Panc1 (cell line): ENCODE results near the gene TMC4. TPM values are rescaled to one million over a fixed set of nuclear protein-coding genes. Genes with fewer than 3 reads are reported as not detected.

Source experiments
- ATAC-seq: fragments of 200-7000 bp; cut with Tn5 transposase; 2 replicates; pipeline ENCODE4 v1.9.1; 2020; ENCODE audit warnings: mild to moderate bottlenecking, moderate library complexity
- BruUV-seq: library from RNA; stranded (reverse); fragments of 400-500 nt; replicated peaks from 2 replicates; lab custom pipeline; 2021; lab: Mats Ljungman, UMichigan
- CTCF ChIA-PET: fragments of 300-600 bp; sonication (Branson Sonifier 250); formaldehyde crosslinking; loops from one replicate; lab custom pipeline; 2022; ENCODE audit warnings: antibody characterized with exemption; lab: Charles Lee
- POLR2A ChIA-PET: fragments of 300-600 bp; sonication (Branson Sonifier 250); formaldehyde crosslinking; loops from one replicate; lab custom pipeline; 2022; ENCODE audit warnings: antibody characterized with exemption; lab: Charles Lee
- DNase-seq: peaks from one replicate; pipeline ENCODE4 v3.0.0-alpha.2; 2010; ENCODE audit warnings: low read depth, low spot score
- H3K27ac ChIP-seq: 2 replicates; pipeline ENCODE4 v1.5.1; 2011; ENCODE audit warnings: mild to moderate bottlenecking, low read length, inconsistent platforms
- H3K27me3 ChIP-seq: fragments of 200-500 bp; sonication (Bioruptor generic); 2 replicates; pipeline ENCODE4 v1.6.0; 2014; ENCODE audit warnings: low read length, inconsistent platforms; ENCODE audit not compliant: control insufficient read depth, insufficient read depth
- H3K36me3 ChIP-seq: fragments of 200-500 bp; sonication (Bioruptor generic); 2 replicates; pipeline ENCODE4 v1.5.1; 2014; ENCODE audit warnings: inconsistent platforms, mild to moderate bottlenecking, low read length, moderate library complexity; ENCODE audit not compliant: control insufficient read depth, insufficient read depth
- H3K4me1 ChIP-seq: 2 replicates; pipeline ENCODE4 v1.5.1; 2011; ENCODE audit warnings: inconsistent platforms, mild to moderate bottlenecking, low read length, moderate library complexity; ENCODE audit not compliant: control insufficient read depth, insufficient read depth
- H3K4me3 ChIP-seq, 2 experiments: 2 replicates each; pipeline ENCODE4 v1.5.1; 2011 to 2012; ENCODE audit warnings: low read depth in 2 of 2, low read length in 2 of 2, mild to moderate bottlenecking in 2 of 2, inconsistent platforms in 1 of 2, moderate library complexity in 1 of 2
- H3K9me3 ChIP-seq: fragments of 200-500 bp; sonication (Bioruptor generic); 2 replicates; pipeline ENCODE4 v1.5.1; 2014; ENCODE audit warnings: low read depth, mild to moderate bottlenecking, inconsistent platforms, low read length, moderate library complexity; ENCODE audit not compliant: control insufficient read depth, insufficient read depth
- CTCF ChIP-seq: fragments of 450-650 bp; IDR thresholded peaks from 2 replicates; pipeline ENCODE4 v1.5.1; 2017; ENCODE audit warnings: mild to moderate bottlenecking
- POLR2AphosphoS5 ChIP-seq: IDR thresholded peaks from 2 replicates; pipeline ENCODE4 v1.6.1; 2012; ENCODE audit warnings: mild to moderate bottlenecking, low read depth, low read length, moderate library complexity
- REST ChIP-seq, 2 experiments: IDR thresholded peaks; 2 replicates each; pipeline ENCODE4 v1.6.1; 2011 to 2012; ENCODE audit warnings: low read depth in 2 of 2, control low read depth in 1 of 2, low read length in 1 of 2, mild to moderate bottlenecking in 1 of 2, moderate library complexity in 1 of 2; ENCODE audit not compliant: insufficient read depth in 1 of 2
- SIN3A ChIP-seq: IDR thresholded peaks from 2 replicates; pipeline ENCODE4 v1.6.1; 2012; ENCODE audit warnings: low read depth, mild to moderate bottlenecking, low read length, moderate library complexity, borderline replicate concordance; ENCODE audit not compliant: insufficient read depth
- TCF7L2 ChIP-seq: IDR thresholded peaks from 2 replicates; pipeline ENCODE4 v1.6.1; 2011; ENCODE audit warnings: mild to moderate bottlenecking, low read depth, low read length, inconsistent platforms
- in situ Hi-C: cut with HindIII; loops from 2 replicates; pipeline ENCODE4 v1.10.0; 2016; ENCODE audit warnings: low sequenced_read_pairs, low pct_unique_long_range_greater_than_20kb
- intact Hi-C: fragments of 100-400 bp; cut with micrococcal nuclease; formaldehyde crosslinking; loops from one replicate; pipeline ENCODE4 v1.10.0; 2022; ENCODE audit not compliant: unreplicated experiment
- total RNA-seq: library from RNA; stranded (reverse); gene quantifications from one replicate; pipeline ENCODE4 v1.2.1, GENCODE V29; 2021; ENCODE audit not compliant: unreplicated experiment

The TMC4 gene
- total RNA-seq, 1 experiment from 2014 or later: 5.1 TPM

- TF ChIP-seq SIN3A: no peak
- 0 out of 2 replicates have a peak, but pooled peaks have one; percentile 9 for TF ChIP-seq POLR2AphosphoS5
- no peak for TF ChIP-seq REST (IDR thresholded peaks at IDR 0.05; ENCODE audit: insufficient read depth in 1 of 2, low read depth in 2 of 2, low read length in 1 of 2)
- TF ChIP-seq CTCF: no peak; the same call in 1 of the 2 replicates
- no peak for TF ChIP-seq TCF7L2
- no peak for ATAC-seq
- in situ Hi-C loops: no loop called here
These were observed 17.3 kb downstream of the TMC4 start for GRCh38 chr19:54155694-54156093.

GRCh38 chr19:54154603-54155345, 18.2 kb downstream of the TMC4 start:
- Histone ChIP-seq H3K27ac (peak overlapping the region; percentile 62), H3K36me3 (peaks cover 9% of the 10 kb centered on the region), H3K4me3 (no peak overlapping the region), H3K27me3 (no peaks in the 10 kb centered on the region), H3K9me3 (no peaks in the 10 kb centered on the region), H3K4me1 (peaks cover 28% of the 10 kb centered on the region)
- no peak for DNase-seq
- POLR2A ChIA-PET: no interaction called here
- CTCF ChIA-PET: no interaction called here
- BruUV-seq: TSS peak; percentile 65
- no peak for ATAC-seq
- in situ Hi-C loops: no loop called here
- intact Hi-C loops: no loop called here
- TF ChIP-seq TCF7L2 (no peak), POLR2AphosphoS5 (peak; percentile 70), SIN3A (no peak)

More at GRCh38 chr19:54155694-54156093, 17.3 kb downstream of the TMC4 start:
- H3K27ac ChIP-seq: no peak overlapping the region; the same call in 1 of the 2 replicates
- H3K4me3 ChIP-seq: no peak overlapping the region
- peaks cover 29% of the 10 kb centered on the region for H3K4me1 ChIP-seq
- no peak for DNase-seq
- H3K27me3 ChIP-seq: no peaks in the 10 kb centered on the region
- intact Hi-C loops: no loop called here
- POLR2A ChIA-PET: no interaction called here
- CTCF ChIA-PET: no interaction called here
- H3K36me3 ChIP-seq: peaks cover 12% of the 10 kb centered on the region
- no TSS peak for BruUV-seq
- no peaks in the 10 kb centered on the region for H3K9me3 ChIP-seq

- ChIA-PET POLR2A (no interaction called here), CTCF (no interaction called here)
- TF ChIP-seq POLR2AphosphoS5 (no peak), TCF7L2 (no peak), SIN3A (no peak), CTCF (no peak), REST (IDR thresholded peaks at IDR 0.05; ENCODE audit: insufficient read depth in 1 of 2, low read depth in 2 of 2, low read length in 1 of 2) (no peak)
- Histone ChIP-seq H3K36me3 (peaks cover 18% of the 10 kb centered on the region), H3K4me3 (no peak overlapping the region), H3K9me3 (no peaks in the 10 kb centered on the region), H3K27me3 (no peaks in the 10 kb centered on the region), H3K27ac (peak overlapping the region; percentile 62; the same call in 1 of the 2 replicates), H3K4me1 (peaks cover 27% of the 10 kb centered on the region)
- intact Hi-C loops: no loop called here
- no peak for DNase-seq
- in situ Hi-C loops: no loop called here
- no TSS peak for BruUV-seq
- peak; percentile 22 for ATAC-seq
These were observed 19.1 kb downstream of the TMC4 start for GRCh38 chr19:54153731-54154326.
